Inflammatory macrophage treated with lipopolysaccharide for 4 hours (primary cell): ENCODE measurements around the gene PLAGL2.

Experiments
- DNase-seq: peaks from one replicate; pipeline ENCODE4 v3.0.0-alpha.2; 2020

The PLAGL2 gene

DNA sequence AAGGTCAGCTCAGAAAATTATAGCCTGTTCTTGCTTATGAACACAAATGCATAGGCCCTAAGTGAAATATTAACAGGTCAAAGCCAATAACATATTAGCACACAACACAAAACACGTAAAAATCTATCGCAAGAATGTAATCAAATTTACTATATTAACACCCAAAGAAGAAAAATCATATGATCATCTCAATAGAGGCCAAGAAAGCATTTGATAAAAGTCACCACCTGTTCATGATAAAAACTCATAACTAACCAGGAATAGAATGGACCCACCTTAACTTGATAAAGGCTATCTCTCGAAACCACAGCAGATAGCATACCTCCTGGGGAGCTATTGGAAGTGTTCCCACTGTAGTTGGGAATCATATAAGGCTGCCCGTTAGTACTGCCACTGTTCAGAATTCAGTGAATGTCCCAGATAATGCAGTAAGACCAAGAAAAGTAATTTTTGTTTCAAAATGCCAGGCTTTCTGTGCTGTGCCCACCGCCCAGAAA is 21.8 kb upstream of the PLAGL2 start:
- no peak for DNase-seq

DNA sequence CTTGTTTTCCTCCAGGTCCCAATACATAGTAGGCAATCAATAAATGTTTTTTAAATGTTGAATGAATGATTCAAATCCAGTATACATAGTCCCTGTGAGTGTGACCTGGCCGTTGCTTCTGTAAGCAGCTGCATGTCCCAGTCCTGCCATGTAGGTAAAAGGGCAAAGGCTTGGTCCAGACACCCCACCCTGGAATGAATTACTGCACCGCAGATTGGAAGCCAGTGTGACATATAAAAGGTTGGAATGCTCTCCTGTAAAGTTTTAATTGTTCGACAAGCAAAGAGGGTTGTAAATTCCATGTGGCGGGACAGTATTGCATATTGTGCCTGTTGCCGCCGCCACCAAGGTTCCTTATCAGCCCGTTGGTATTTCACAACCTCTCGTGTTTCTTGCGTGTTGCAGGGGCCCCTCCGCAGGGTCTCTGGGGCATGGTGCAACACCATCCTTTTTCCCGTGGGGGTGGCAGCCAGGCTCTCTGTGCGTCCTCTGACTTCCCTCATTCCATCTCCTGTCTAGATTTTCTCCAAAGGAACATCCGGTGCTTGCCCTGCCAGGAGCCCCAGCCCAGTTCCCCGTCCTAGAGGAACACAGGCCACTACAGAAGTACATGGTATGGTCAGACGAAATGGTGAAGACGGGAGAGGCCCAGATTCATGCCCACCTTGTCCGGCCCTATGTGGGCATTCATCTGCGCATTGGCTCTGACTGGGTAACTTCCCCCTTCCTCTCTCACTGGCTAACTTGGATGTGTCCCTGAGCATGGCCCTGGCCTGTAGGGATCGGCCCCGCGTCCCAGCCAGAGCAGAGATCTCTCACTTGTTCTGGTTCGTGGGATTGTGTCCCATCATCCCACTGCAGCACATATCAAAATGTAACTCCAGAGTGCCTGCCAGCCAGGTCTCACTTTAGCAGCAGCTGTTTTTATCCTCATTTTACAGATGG is 20.5 kb upstream of the PLAGL2 start:
- peak; percentile 36 for DNase-seq

DNA sequence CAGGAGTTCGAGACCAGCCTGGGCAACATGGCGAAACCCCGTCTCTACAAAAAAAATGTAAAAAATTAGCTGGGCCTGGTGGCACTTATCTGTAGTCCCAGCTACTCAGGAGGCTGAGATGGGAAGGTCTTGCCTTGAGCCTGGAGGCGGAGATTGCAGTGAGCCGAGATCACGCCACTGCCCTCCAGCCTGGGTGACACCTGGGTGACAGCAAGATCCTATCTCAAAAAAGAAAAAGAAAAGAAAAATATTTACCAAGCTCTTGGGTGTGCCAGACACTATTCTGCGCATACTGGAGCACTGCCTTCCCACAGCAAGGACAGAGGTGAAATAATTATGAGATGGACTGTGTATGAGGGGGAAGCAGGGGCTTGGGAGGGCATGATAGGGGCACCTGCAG is 19.8 kb upstream of the PLAGL2 start:
- DNase-seq, result no peak

DNA sequence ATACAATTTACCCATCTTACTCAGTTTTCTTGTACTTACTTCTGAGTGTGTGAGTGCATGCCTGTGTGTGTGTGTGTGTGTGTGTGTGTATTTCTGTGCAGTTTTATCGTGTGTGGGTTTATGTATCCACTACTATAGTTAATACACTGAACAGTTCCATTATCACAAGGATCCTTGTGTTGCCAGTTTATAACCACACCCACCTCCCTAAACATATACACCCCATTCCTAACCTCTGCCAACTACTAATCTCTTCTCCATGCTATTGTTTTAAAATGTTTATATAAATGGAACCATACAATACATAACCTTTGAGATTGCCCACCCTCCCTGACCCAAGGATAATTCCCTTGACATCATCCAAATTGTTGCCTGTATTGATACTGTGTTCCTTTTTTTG is 18.8 kb upstream of the PLAGL2 start:
- DNase-seq, result no peak

DNA sequence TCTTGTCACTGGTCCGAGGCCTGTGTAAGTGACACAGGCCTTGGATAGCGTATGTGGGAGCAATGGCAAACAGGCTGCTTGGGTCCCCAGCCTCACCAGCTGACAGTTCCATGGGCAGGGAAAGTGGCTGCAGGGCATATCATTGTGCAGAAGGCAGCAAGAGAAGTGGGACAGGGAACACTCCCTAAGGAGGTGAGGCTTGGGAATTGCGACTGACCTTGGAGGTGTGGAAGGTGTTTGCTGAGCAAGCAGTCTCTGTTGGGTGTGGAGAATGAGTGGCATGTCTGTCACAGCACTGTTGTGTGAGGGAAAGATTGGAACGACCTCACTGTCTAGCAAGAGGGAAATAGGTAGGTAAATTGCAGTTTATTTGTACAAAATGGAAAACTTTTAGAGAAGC is 16.9 kb upstream of the PLAGL2 start:
- DNase-seq, result no peak

DNA sequence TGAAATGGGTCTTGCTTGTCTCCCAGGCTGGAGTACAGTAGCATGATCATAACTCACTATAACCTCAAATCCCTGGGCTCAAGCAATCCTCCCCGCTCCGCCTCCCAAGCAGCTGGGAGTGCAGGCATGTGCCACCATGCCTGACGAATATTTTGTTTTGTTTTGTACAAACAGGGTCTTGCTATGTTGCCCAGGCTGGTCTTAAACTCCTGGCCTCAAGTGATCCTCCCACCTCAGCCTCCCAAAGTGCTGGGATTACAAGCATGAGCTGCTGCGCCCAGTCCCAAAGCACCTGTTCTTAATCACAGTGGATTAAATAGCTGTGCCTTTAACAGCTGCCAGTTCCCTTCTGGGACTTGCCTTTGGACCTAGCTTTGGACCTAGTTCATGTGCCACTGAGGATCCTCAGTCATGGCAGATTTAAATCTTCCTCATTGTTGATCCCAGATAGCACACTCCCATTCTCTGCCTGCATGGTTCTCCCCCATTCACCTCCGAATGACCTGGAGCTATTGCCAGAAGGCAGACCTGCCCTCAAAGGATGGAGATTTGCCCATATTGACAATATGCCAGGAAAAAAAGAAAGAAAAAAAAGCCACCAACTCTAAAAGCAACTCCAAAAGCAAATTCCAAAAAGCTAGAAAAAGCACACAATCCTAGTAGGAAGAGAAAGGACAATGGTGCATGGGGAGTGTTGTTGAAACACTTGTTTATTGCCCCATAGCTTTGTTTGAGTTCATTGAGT is 10.8 kb upstream of the PLAGL2 start:
- DNase-seq, result no peak

DNA sequence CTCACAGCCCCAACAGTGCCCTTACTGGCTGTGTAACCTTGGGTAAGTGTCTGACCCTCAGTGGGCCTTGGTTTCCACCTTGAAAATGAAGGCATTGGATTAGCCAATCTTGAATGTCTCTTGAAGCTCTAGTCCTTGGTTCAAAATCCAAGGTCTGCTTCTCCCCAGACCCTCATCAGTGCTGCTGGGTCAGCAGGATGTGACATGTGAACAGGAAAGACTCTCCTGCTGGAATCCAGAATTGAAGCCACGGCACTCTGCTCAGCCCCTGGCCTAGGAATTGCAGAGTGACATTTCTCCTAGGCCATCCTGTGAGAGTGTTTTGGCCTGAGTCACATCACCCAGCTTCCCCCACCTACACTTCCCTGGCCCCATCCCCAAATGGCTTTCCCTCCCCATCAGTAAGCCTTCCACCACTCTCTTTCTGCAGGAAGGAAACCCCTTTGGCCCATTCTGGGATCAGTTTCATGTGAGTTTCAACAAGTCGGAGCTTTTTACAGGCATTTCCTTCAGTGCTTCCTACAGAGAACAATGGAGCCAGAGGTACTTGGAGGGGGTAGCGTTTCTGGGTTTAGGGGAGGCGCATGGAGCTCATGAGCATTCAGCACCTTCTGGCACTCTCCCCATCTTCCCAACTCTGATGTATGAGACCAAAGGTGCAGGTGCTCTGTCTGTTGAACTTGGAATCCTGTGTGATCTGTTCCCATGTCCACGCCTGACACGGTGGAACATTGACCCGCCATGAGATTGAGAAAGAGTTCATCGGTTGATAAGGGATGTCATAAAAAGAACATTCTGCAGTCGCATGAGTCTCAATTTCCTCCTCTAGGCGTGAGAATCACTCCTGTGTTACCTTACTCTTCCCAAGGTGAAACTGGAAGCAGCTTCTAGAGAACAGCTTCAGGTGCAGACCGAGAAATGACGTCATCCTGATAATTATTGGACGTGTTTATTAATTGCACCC is 8.9 kb upstream of the PLAGL2 start:
- DNase-seq, result no peak

DNA sequence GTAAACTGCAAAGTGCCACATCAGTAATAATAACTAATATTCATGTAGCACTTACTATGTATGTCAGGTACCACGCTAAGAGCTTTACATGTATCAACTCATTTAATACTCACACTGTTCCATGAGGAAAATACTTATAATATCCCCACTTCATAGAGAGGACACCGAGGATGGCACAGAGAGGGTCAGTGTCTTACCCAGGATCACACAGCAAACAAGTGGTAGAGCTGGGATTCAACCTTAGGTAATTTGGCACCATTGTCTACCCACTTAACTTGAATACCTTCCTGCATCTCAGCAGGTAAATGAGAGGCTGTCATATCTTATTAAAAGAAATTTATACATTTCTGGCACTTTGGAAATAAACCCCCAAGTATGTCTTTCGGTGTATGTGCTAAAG is 8.2 kb upstream of the PLAGL2 start:
- DNase-seq, result no peak

DNA sequence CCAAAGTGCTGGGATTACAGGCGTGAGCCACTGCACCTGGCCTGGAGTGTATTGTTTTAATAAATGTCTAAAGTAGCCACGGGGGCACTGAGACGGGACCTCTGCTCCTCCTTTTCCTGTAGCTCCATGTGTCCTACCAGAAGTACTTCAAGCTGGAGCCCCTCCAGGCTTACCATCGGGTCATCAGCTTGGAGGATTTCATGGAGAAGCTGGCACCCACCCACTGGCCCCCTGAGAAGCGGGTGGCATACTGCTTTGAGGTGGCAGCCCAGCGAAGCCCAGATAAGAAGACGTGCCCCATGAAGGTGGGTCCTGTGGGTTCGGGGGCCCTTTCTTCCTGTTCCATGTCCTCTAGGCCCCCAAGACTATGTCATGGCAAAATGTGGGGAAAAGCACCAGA is 7.6 kb upstream of the PLAGL2 start:
- DNase-seq, result no peak

DNA sequence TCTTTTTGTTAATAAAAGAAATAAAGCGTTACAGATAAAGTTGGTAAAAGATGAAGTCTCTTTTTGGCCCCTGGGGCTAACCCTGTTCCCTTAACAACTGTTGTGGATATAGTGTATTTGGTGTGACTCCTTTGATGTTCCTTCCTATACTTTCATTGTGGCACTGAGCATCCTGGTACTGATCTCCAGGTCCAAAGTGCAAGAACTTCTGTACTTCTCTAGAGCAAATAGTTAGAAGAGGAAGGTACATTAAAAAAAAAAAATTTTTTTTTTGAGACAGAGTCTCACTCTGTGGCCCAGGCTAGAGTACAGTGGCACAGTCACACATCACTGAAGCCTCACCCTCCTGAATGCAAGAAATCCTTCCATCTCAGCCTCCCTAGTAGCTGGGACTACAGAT is 6.3 kb upstream of the PLAGL2 start:
- no peak for DNase-seq

DNA sequence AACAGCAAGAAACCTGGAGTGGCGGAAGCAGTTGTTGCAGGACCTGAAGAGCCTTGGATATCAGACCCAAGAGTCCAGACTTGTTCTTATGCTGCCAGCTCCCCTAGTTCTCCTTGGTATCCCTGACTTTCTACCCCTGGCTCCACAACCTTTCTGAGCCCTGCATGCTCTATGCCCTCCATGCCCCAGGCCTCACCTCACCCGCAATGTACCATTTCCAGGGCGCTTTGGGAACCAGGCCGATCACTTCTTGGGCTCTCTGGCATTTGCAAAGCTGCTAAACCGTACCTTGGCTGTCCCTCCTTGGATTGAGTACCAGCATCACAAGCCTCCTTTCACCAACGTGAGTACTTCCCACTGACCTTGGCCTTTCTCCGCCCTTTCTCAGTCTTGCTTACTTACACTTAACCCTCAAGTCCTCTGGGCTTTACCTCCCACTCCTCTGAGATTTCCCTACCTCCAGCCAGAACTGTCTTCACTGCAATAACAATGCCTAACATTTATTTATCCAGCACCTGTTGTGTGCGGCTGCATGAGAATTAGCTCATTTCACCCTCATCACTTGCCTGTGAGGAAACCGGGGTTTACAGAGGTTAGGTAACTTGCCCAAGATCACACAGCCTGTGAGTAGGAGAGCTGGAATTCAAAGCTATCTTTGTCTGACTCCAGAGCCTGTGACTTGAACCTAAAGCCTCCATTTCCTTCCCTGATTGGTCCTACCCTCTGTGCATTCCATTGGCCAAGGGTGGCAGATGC is 2.5 kb upstream of the PLAGL2 start:
- DNase-seq, result no peak

DNA sequence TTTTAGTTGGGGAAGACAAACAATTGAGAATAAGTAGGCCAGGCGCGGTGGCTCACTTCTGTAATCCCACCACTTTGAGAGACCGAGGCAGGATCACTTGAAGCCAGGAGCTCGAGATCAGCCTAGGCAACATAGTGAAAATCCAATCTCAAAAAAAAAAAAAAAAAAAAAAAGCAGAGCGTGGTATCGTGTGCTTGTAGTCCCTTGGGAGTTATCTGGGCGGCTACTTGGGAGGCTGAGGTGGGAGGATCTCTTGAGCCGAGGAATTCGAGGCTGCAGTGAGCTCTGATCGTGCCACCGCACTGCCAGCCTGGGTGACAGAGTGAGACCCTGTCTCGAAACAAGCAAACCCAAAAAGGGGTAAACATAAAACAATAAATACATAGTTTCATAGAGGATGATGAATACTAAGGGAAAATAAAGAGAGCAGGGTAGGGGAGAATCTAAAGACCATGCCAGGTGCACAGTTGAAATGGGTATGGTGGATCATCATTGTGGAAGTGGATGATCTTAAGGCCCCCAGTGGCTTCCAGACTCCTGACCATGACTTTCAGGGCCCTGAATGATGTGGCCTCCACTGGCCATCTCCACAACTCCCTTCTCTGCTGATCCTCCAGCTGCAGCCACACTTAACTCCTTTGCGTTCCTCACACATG is 1.1 kb upstream of the PLAGL2 start:
- DNase-seq, result no peak

DNA sequence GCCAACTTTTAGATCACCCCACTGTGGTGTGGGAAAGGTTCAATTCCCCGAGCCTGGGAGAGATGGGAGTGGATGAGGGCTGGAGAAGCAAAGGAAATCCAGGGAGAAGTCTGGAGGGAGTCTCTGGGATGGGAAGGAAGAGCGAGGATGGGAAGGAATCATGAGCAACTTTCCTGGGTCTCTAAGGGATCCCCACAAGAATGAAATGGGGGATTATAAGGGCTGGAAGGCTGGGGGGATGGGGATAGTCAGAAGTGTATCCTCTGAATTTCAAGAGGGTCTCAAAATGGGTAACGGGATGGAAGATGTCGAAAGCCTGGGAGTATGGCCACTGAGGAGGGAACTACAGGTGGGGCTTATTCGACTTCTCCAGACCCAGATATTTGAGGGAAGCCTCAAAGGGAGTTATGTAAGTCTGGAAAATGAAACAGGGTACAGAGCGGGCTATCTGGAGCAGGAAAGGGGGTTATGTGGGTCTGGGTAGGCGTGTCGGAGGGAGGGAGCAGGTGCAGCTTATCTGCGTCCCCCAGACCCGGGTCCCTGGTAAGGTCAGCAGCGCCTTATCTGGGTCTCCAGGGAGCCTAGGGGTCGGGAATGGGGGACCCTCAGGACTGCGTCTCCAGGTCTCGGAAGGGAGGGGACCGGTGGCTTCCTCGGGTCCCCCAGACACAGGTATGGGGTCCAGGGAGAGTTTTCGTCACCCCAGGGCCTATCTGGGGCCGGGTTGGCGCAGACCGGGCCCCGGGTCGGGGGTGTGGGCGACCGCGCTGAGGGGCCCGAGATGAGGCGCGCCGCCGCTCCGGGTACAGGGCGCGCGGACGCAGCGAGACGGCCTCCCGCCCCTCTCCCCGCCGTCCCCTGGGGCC is 550 bp downstream of the PLAGL2 start:
- peak; percentile 46 for DNase-seq

DNA sequence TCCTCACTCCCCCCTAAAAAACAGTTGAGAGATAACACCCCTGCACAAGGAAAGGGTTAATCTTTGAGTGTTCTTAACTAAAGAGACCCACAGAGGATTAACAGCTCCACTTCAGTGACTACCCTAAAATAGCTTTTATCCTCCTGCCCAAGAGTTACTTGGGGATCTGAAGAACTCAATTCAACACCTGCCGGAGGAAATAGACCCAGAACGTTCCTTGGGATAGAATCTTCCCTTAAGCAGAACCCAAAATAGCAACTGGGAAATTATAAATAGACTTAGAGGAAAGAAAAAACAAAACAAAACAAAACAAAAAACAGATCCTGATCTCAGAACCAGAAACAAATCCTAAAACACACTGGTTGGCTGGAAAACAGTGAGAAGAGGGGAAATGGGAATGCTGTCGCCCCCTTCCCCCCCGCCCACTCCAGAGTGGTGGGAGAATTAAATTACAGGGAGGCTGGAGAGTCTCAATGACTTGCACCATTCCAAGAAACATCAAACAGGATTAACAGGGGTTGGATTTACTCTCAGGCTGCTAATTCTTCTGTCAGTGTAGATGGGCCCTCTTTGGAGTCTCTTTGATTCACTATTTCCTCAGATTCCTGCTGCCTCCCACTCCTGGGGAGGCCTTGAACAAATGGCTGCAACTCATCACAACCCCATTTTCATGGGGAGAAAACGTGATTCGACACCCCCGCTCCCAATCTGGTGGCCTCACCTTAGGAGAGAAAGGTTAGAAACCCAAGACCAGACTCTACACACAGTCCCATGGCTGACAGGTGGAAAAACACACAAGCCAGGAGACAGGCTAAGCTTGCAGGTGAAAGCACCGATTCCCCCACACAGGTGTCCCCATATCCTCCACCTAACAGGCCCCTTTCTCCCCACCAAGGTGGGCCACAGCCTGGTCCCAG is 1.4 kb downstream of the PLAGL2 start:
- DNase-seq, result no peak

DNA sequence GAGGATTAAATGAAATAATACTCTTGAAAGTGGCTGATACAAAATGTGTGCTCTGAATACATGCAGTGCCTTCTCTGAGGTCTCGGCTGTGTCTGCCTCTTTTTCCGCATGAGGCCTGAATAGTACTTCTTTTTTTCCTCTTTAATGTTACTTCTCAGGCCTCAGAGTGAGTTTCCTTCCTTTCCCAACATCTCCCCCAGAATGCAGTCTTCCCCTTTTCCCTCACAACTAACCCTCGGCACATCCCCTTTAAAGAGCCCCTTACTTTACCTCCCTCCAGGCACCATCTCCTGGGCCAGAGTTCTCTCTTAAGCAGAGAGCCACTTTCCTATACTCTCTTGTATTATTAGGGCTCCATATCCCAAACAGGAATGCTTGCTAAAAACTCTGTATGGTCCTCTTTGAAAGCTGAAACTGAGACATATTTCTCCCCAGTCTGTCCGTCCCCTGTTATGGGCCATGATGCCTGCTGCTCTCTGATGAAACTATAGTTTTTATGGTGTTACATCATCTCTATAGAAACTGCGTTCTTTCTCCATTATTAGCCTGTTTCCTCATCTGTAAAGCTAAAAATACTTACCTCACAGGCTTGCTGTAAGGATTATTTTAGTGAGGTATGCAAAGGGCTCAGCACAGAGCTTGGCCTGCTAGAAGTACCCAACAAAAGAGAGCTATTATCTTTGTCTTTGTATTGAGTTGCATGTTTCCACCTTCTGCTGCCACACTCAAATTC is 2.3 kb downstream of the PLAGL2 start:
- DNase-seq, result peak; percentile 93

DNA sequence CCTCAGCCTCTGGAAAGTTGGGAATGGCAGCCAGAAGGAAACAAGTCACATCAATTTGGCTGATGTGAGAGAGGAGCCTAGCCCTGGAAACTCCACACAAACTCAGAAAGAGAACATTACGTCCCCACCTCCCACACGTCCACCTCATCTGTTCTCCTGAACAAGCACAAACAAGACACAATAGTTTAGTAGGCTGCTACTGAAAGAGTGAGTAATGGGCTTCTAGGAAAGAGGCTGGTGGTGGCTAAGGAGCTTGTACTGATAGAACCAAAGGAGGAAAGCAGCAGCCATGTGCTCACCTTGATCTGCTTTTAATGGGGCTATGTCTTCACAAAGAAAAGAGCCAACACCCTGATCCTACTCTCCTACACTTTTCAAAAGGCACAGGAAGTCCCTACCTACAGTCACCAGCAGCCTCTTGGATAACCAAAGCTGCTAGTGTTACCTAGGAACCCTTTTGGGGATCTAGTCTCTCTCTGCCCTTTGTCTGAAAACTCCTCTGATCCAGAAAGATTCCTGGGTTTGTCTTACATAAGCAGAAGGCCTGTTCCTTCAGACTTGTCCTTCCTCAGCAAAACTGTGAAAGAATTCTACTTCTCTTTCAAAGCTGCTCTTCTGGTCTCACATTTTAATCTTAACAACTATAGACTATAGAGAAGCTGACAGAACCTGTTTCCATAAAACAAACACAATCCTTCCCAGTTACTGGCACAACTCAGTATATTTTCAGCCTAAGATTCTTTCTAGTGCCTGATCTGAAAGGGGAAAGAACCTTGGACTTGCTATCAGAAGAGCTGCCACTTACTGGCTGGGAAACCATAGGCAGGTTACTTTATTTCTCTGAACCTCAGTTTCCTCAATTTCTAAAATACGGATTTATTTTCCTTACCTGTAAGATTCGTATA is 3.1 kb downstream of the PLAGL2 start:
- DNase-seq, result peak; percentile 63
